ENCODE measurements around the gene PRPF8.

DNA sequence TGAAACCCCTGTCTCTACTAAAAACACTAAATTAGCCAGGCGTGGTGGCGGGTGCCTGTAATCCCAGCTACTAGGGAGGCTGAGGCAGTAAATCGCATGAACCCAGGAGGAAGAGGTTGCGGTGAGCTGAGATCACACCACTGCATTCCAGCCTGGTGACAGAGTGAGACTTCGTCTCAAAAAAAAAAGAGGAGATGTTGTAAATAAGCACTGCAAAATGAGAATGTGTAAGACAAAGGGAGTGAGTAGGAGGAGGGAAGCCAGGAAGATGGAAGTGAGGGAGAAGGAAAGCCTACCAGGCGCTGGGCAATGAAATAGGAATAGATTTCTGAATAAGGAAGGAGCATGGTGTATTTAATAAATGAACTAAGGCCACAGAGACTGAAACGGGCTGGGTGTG lies 8.7 kb upstream of the PRPF8 start:
- TF ChIP-seq, protein P1, sequence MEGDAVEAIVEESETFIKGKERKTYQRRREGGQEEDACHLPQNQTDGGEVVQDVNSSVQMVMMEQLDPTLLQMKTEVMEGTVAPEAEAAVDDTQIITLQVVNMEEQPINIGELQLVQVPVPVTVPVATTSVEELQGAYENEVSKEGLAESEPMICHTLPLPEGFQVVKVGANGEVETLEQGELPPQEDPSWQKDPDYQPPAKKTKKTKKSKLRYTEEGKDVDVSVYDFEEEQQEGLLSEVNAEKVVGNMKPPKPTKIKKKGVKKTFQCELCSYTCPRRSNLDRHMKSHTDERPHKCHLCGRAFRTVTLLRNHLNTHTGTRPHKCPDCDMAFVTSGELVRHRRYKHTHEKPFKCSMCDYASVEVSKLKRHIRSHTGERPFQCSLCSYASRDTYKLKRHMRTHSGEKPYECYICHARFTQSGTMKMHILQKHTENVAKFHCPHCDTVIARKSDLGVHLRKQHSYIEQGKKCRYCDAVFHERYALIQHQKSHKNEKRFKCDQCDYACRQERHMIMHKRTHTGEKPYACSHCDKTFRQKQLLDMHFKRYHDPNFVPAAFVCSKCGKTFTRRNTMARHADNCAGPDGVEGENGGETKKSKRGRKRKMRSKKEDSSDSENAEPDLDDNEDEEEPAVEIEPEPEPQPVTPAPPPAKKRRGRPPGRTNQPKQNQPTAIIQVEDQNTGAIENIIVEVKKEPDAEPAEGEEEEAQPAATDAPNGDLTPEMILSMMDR (IDR thresholded peaks at IDR 0.05) = no peak
- TF ChIP-seq POLR2A (IDR thresholded peaks at IDR 0.05) = no peak
